Measurements from ENCODE around the gene FAP.

DNA sequence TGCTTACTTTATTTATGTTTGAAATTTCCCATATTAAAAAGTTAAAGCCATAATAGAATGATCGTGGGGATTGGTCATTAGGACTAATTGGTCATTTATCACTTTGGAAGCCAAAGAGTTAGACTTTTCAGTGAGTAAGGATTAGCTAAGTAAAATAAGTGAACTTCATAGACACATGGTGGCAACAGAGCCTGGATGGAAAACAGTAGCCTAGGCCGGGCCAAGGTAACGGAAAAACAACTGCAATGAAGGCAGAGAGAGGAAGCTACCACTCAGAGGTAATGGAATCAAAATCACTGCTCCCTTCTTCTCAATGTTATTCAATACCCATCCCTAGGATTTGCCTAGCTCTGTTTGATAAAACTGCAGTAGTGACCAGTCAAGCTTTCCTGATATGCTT is 87.1 kb downstream of the FAP start:
- TF ChIP-seq, protein P1, sequence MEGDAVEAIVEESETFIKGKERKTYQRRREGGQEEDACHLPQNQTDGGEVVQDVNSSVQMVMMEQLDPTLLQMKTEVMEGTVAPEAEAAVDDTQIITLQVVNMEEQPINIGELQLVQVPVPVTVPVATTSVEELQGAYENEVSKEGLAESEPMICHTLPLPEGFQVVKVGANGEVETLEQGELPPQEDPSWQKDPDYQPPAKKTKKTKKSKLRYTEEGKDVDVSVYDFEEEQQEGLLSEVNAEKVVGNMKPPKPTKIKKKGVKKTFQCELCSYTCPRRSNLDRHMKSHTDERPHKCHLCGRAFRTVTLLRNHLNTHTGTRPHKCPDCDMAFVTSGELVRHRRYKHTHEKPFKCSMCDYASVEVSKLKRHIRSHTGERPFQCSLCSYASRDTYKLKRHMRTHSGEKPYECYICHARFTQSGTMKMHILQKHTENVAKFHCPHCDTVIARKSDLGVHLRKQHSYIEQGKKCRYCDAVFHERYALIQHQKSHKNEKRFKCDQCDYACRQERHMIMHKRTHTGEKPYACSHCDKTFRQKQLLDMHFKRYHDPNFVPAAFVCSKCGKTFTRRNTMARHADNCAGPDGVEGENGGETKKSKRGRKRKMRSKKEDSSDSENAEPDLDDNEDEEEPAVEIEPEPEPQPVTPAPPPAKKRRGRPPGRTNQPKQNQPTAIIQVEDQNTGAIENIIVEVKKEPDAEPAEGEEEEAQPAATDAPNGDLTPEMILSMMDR (conservative IDR thresholded peaks at IDR 0.05; ENCODE audit: low read depth, low read length): no peak
- TF ChIP-seq EZH2 (IDR thresholded peaks at IDR 0.05; ENCODE audit: low read length, unreplicated experiment): no peak
